GM12878 (cell line): Measurements from ENCODE around the gene MIPOL1. TPM values are rescaled to one million over a fixed set of nuclear protein-coding genes. Genes with fewer than 3 reads are reported as not detected.

Experiments
- ATAC-seq: fragments of 200-7000 bp; cut with Tn5 transposase; 3 replicates; pipeline ENCODE4 v1.9.1; 2020; ENCODE audit warnings: mild to moderate bottlenecking, moderate library complexity
- BruUV-seq: library from RNA; stranded (reverse); fragments of 400-500 nt; replicated peaks from 2 replicates; lab custom pipeline; 2021; lab: Mats Ljungman, UMichigan
- CTCF ChIA-PET: fragments of 300-600 bp; sonication (Branson Sonifier 250); formaldehyde crosslinking; extraction: SDS; loops from one replicate; lab custom pipeline; 2021; ENCODE audit warnings: inconsistent platforms; lab: Yijun Ruan, JAX
- POLR2A ChIA-PET: fragments of 350-600 bp; formaldehyde crosslinking; extraction: SDS; loops from one replicate; lab custom pipeline; 2021; ENCODE audit warnings: inconsistent platforms; lab: Charles Lee
- RAD21 ChIA-PET: fragments of 300-600 bp; sonication (Branson Sonifier 250); formaldehyde crosslinking; loops from one replicate; lab custom pipeline; 2023; ENCODE audit warnings: antibody characterized with exemption; ENCODE audit not compliant: unreplicated experiment; lab: Charles Lee
- SMC1A ChIA-PET: fragments of 300-600 bp; sonication (Branson Sonifier 250); formaldehyde crosslinking; loops from one replicate; lab custom pipeline; 2023; ENCODE audit not compliant: unreplicated experiment, uncharacterized antibody; lab: Charles Lee
- DNase-seq: peaks from one replicate; pipeline ENCODE4 v3.0.0-alpha.2; 2011; ENCODE audit warnings: low read depth, low spot score
- FAIRE-seq: peaks from 3 replicates; lab custom pipeline; 2011; peaks lifted over from hg19 to GRCh38; lab: Jason Lieb, UNC
- H2AFZ ChIP-seq: 2 replicates; pipeline ENCODE4 v1.6.0; 2011; ENCODE audit warnings: low read depth, low read length, control low read depth; ENCODE audit not compliant: control insufficient read depth
- H3K27ac ChIP-seq: 2 replicates; pipeline ENCODE4 v1.5.1; 2011; ENCODE audit warnings: control low read depth; ENCODE audit not compliant: control insufficient read depth, insufficient read depth
- H3K27me3 ChIP-seq, 2 experiments: replicated peaks in 1 of 2; 2 replicates each; pipeline versions ENCODE4 v1.6.0 to v1.6.1; 2011; ENCODE audit warnings: low read length in 1 of 2; ENCODE audit not compliant: control insufficient read depth in 2 of 2, insufficient read depth in 2 of 2
- H3K36me3 ChIP-seq, 2 experiments: 2 replicates each; pipeline ENCODE4 v1.5.1; 2011; ENCODE audit warnings: low read length in 1 of 2; ENCODE audit not compliant: control insufficient read depth in 2 of 2, insufficient read depth in 2 of 2
- H3K4me1 ChIP-seq: 2 replicates; pipeline ENCODE4 v1.6.1; 2011; ENCODE audit warnings: mild to moderate bottlenecking, low read length, moderate library complexity, mixed read lengths; ENCODE audit not compliant: control insufficient read depth, insufficient read depth
- H3K4me2 ChIP-seq: 2 replicates; pipeline ENCODE4 v1.6.0; 2011; ENCODE audit warnings: control low read depth; ENCODE audit not compliant: control insufficient read depth, insufficient read depth
- H3K4me3 ChIP-seq: fragments of 200-600 bp; sonication (generic); 2 replicates; pipeline ENCODE4 v1.5.1; 2016
- H3K79me2 ChIP-seq: 2 replicates; pipeline ENCODE4 v1.6.0; 2011; ENCODE audit warnings: low read length; ENCODE audit not compliant: control insufficient read depth, insufficient read depth
- H3K9ac ChIP-seq: 2 replicates; pipeline ENCODE4 v1.8.0; 2011; ENCODE audit warnings: low read length, control low read depth, mixed read lengths; ENCODE audit not compliant: control insufficient read depth, insufficient read depth
- H3K9me3 ChIP-seq: replicated peaks from 3 replicates; pipeline ENCODE4 v1.5.1; 2011; ENCODE audit warnings: mild to moderate bottlenecking, low read length; ENCODE audit not compliant: control insufficient read depth, insufficient read depth
- H4K20me1 ChIP-seq: 2 replicates; pipeline ENCODE4 v1.6.0; 2011; ENCODE audit not compliant: control insufficient read depth, insufficient read depth
- ETV6 ChIP-seq, 2 experiments: fragments of 450-650 bp in 1 of 2; IDR thresholded peaks in 1 of 2; conservative IDR thresholded peaks in 1 of 2; 2 replicates each; pipeline ENCODE4 v1.6.1; 2014; ENCODE audit warnings: antibody characterized with exemption in 1 of 2, borderline replicate concordance in 1 of 2, low read depth in 1 of 2, mild to moderate bottlenecking in 1 of 2, moderate library complexity in 1 of 2
- IRF3 ChIP-seq: fragments of 450-650 bp; IDR thresholded peaks from 2 replicates; pipeline ENCODE4 v1.6.1; 2014; ENCODE audit warnings: mild to moderate bottlenecking
- MEF2B ChIP-seq: fragments of 450-650 bp; IDR thresholded peaks from 2 replicates; pipeline ENCODE4 v1.6.1; 2018; ENCODE audit warnings: mild to moderate bottlenecking, moderate library complexity; ENCODE audit not compliant: partially characterized antibody, poor library complexity, severe bottlenecking
- MLLT1 ChIP-seq: fragments of 450-650 bp; IDR thresholded peaks from 2 replicates; pipeline ENCODE4 v1.6.1; 2016; ENCODE audit warnings: mild to moderate bottlenecking
- NR2F1 ChIP-seq: fragments of 450-650 bp; conservative IDR thresholded peaks from 2 replicates; pipeline ENCODE4 v1.6.1; 2017; ENCODE audit warnings: mild to moderate bottlenecking
- POLR2AphosphoS2 ChIP-seq: IDR thresholded peaks from 2 replicates; pipeline ENCODE4 v1.6.1; 2011; ENCODE audit warnings: low read depth, mild to moderate bottlenecking, low read length, improper control_type of control experiment, moderate library complexity
- RELB ChIP-seq: fragments of 450-650 bp; IDR thresholded peaks from 2 replicates; pipeline ENCODE4 v1.6.1; 2017; ENCODE audit warnings: low read depth, mild to moderate bottlenecking, moderate library complexity
- SIN3A ChIP-seq: IDR thresholded peaks from 2 replicates; pipeline ENCODE4 v1.6.1; 2012; ENCODE audit warnings: low read depth, low read length, improper control_type of control experiment
- SIX5 ChIP-seq: IDR thresholded peaks from 2 replicates; pipeline ENCODE4 v1.6.1; 2011; ENCODE audit warnings: mild to moderate bottlenecking, low read depth, low read length, moderate library complexity; ENCODE audit not compliant: severe bottlenecking
- STAT1 ChIP-seq: fragments of 450-650 bp; conservative IDR thresholded peaks from 2 replicates; pipeline ENCODE4 v1.6.1; 2014; ENCODE audit warnings: antibody characterized with exemption, mild to moderate bottlenecking
- ZBTB33 ChIP-seq: fragments of 450-650 bp; IDR thresholded peaks from 2 replicates; pipeline ENCODE4 v1.6.1; 2017; ENCODE audit warnings: mild to moderate bottlenecking
- WGBS: methylation state at CpG from one replicate; pipeline ENCODE4 v1.1.6; 2016; ENCODE audit warnings: low lambda C conversion rate; ENCODE audit not compliant: insufficient replicate concordance, insufficient coverage; ENCODE audit errors: missing lambda C conversion rate; 5-methylcytosine and 5-hydroxymethylcytosine counted together
- in situ Hi-C: fragments of 300-500 bp; cut with MboI; formaldehyde crosslinking; loops from 9 replicates; pipeline ENCODE4 v1.14.3; 2018; ENCODE audit warnings: mixed read lengths
- intact Hi-C: fragments of 100-400 bp; cut with micrococcal nuclease; formaldehyde crosslinking; loops from one replicate; pipeline ENCODE4 v1.14.2; 2022; ENCODE audit not compliant: unreplicated experiment
- polyA plus RNA-seq, 11 experiments: library from polyadenylated mRNA; depleted of rRNA in 4 of 11; unstranded in 6 of 11; stranded (reverse) in 5 of 11; fragments of >200 nt; fragmentation: Nextera tagmentation in 4 of 11; fragmentation: Illumina TruSeq in 1 of 11; extraction: Ambion mirVana in 4 of 11; extraction: Trizol in 1 of 11; gene quantifications; 1 replicate in 1 of 11; 2 replicates in 10 of 11; pipeline versions ENCODE4 v1.2.1 to v1.2.3, GENCODE V29; 2011 to 2016; ENCODE audit warnings: inconsistent platforms in 2 of 11, missing spikeins in 2 of 11, low read depth in 1 of 11
- total RNA-seq, 4 experiments: library from RNA; depleted of rRNA in 3 of 4; stranded (reverse); fragments of >200 nt in 3 of 4; fragmentation: Illumina TruSeq in 1 of 4; extraction: Trizol in 1 of 4; gene quantifications; 2 replicates each; pipeline versions ENCODE4 v1.2.1 to v1.2.3, GENCODE V29; 2013 to 2021

The MIPOL1 gene
- total and polyA plus RNA-seq, 10 of the 15 experiments (the other 5 are each of a cell fraction or from before 2014, with no cell fraction given): 0.06 TPM; not detected in 9

GRCh38 chr14:37559386-37559785 is 361.6 kb downstream of the MIPOL1 start (continued):
- TF ChIP-seq SIN3A: no peak
- TF ChIP-seq SIX5: no peak
- TF ChIP-seq, all 136 proteins: peak for 0

GRCh38 chr14:37563189-37563588 is 365.5 kb downstream of the MIPOL1 start:
- WGBS: 15% methylated on average over 2 of the region's 2 CpGs
- H4K20me1 ChIP-seq: no peaks in the 10 kb centered on the region
- no peak overlapping the region for H3K27ac ChIP-seq
- intact Hi-C loops: no loop called here
- SMC1A ChIA-PET: no interaction called here
- H3K36me3 ChIP-seq: no peaks in the 10 kb centered on the region
- no peak for DNase-seq
- no peaks in the 10 kb centered on the region for H3K9me3 ChIP-seq
- no peaks in the 10 kb centered on the region for H3K4me1 ChIP-seq
- no peak for TF ChIP-seq MEF2B
- no peak for TF ChIP-seq POLR2AphosphoS2
- TF ChIP-seq STAT1: no peak
- TF ChIP-seq MLLT1: no peak
- no peak for TF ChIP-seq ETV6 (conservative IDR thresholded peaks at IDR 0.05 in 1 of 2, IDR thresholded peaks at IDR 0.05 in 1 of 2; ENCODE audit: borderline replicate concordance in 1 of 2, low read depth in 1 of 2)
- TF ChIP-seq NR2F1: no peak
- TF ChIP-seq IRF3: no peak
- TF ChIP-seq ZBTB33: no peak
- no peak for TF ChIP-seq RELB
- ATAC-seq: no peak
- no peak for FAIRE-seq
- H3K4me3 ChIP-seq: no peak overlapping the region
- no peaks in the 10 kb centered on the region for H3K79me2 ChIP-seq
- no peak overlapping the region for H3K4me2 ChIP-seq
- no peak overlapping the region for H2AFZ ChIP-seq
- H3K9ac ChIP-seq: no peak overlapping the region
- in situ Hi-C loops: no loop called here
- BruUV-seq: no TSS peak
- RAD21 ChIA-PET: no interaction called here
- H3K27me3 ChIP-seq: no peaks in the 10 kb centered on the region
- POLR2A ChIA-PET: no interaction called here
- CTCF ChIA-PET: no interaction called here
